Smooth muscle cell (in vitro differentiated cells): ENCODE data around the gene FAM200A. TPM values are rescaled to one million over a fixed set of nuclear protein-coding genes. Genes with fewer than 3 reads are reported as not detected.

ENCODE experiments used
- DNase-seq: peaks from one replicate; lab custom pipeline; 2025; ENCODE audit not compliant: unreplicated experiment; lab: John Stamatoyannopoulos, UW
- H2AFZ ChIP-seq: fragments of 200-600 bp; sonication (generic); 2 replicates; pipeline ENCODE4 v1.6.0; 2016; ENCODE audit warnings: antibody characterized with exemption, low read depth, mild to moderate bottlenecking
- H3F3A ChIP-seq: fragments of 200-600 bp; sonication (generic); 2 replicates; pipeline ENCODE4 v1.6.0; 2017; ENCODE audit warnings: antibody characterized with exemption, low read depth
- H3K27ac ChIP-seq: fragments of 200-600 bp; sonication (generic); 2 replicates; pipeline ENCODE4 v1.5.1; 2016; ENCODE audit warnings: low read depth, mild to moderate bottlenecking
- H3K27me3 ChIP-seq: fragments of 200-600 bp; sonication (generic); 2 replicates; pipeline ENCODE4 v1.6.1; 2016; ENCODE audit warnings: low read depth, mild to moderate bottlenecking
- H3K36me3 ChIP-seq: fragments of 200-600 bp; sonication (generic); 2 replicates; pipeline ENCODE4 v1.5.1; 2016; ENCODE audit warnings: low read depth
- H3K4me1 ChIP-seq: fragments of 200-600 bp; sonication (generic); 2 replicates; pipeline ENCODE4 v1.5.1; 2016; ENCODE audit warnings: low read depth
- H3K4me2 ChIP-seq: fragments of 200-600 bp; sonication (generic); 2 replicates; pipeline ENCODE4 v1.6.0; 2016; ENCODE audit warnings: mild to moderate bottlenecking
- H3K4me3 ChIP-seq: fragments of 200-600 bp; sonication (generic); 2 replicates; pipeline ENCODE4 v1.5.1; 2016; ENCODE audit warnings: mild to moderate bottlenecking
- H3K79me2 ChIP-seq: fragments of 200-600 bp; sonication (generic); 2 replicates; pipeline ENCODE4 v1.6.0; 2016; ENCODE audit warnings: low read depth, mild to moderate bottlenecking
- H3K9ac ChIP-seq: fragments of 200-600 bp; sonication (generic); 2 replicates; pipeline ENCODE4 v1.6.0; 2016; ENCODE audit warnings: low read depth
- H3K9me3 ChIP-seq: fragments of 200-600 bp; sonication (generic); replicated peaks from 2 replicates; pipeline ENCODE4 v1.5.1; 2016; ENCODE audit warnings: low read depth
- H4K20me1 ChIP-seq: fragments of 200-600 bp; sonication (generic); 2 replicates; pipeline ENCODE4 v1.6.0; 2016; ENCODE audit warnings: low read depth
- CTCF ChIP-seq: fragments of 200-600 bp; sonication (generic); IDR thresholded peaks from 2 replicates; pipeline ENCODE4 v1.5.1; 2017; ENCODE audit warnings: borderline replicate concordance, mild to moderate bottlenecking, antibody characterized with exemption; ENCODE audit not compliant: insufficient read depth, poor library complexity, severe bottlenecking
- WGBS: methylation state at CpG from one replicate; pipeline ENCODE4 v1.1.7; 2016; ENCODE audit warnings: low lambda C conversion rate; 5-methylcytosine and 5-hydroxymethylcytosine counted together
- polyA plus RNA-seq: library from polyadenylated mRNA; unstranded; fragments of >200 nt; fragmentation: Nextera tagmentation; extraction: Ambion mirVana; gene quantifications from 2 replicates; pipeline ENCODE4 v1.2.1, GENCODE V29; 2016
- total RNA-seq: library from RNA; depleted of rRNA; stranded (reverse); fragments of >200 nt; gene quantifications from 2 replicates; pipeline ENCODE4 v1.2.3, GENCODE V29; 2014

Gene FAM200A
- total and polyA plus RNA-seq, 2 experiments from 2014 or later: 8.1 to 10.0 TPM

DNA sequence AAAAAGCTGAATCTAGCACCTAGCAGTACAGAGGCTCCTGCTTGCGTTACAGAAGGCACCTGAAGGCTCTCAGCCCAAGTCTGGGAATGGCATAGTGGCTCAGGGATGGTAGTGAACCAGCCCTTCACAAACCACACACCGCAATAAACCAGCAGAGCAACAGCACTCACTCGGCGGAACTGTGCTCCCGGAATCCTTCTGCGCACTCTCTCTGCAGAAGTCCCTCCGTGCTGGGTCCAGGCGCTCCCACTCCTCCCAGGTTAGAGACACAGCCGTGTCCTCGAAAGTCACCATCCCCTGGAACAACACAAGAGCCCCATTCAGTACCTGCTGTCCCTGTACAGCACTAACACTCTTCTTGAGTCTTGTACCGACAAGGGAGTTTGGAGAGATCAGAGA lies 53.4 kb downstream of the FAM200A start:
- peak overlapping the region; percentile 95 for H3K4me3 ChIP-seq
- H3K27ac ChIP-seq: peak overlapping the region; percentile 84
- peaks cover 9% of the 10 kb centered on the region for H3K9me3 ChIP-seq
- no peaks in the 10 kb centered on the region for H3K4me1 ChIP-seq
- H3F3A ChIP-seq: no peaks in the 10 kb centered on the region
- no peak overlapping the region for H2AFZ ChIP-seq
- H3K36me3 ChIP-seq: peaks cover 21% of the 10 kb centered on the region
- peak overlapping the region; percentile 98 for H3K4me2 ChIP-seq
- H3K27me3 ChIP-seq: no peaks in the 10 kb centered on the region
- no peak for DNase-seq
- peaks cover 16% of the 10 kb centered on the region for H4K20me1 ChIP-seq
- H3K79me2 ChIP-seq: peaks cover 62% of the 10 kb centered on the region
- TF ChIP-seq CTCF: no peak
- 66% methylated on average over 11 of the region's 11 CpGs for WGBS
- peak overlapping the region; percentile 84 for H3K9ac ChIP-seq

DNA sequence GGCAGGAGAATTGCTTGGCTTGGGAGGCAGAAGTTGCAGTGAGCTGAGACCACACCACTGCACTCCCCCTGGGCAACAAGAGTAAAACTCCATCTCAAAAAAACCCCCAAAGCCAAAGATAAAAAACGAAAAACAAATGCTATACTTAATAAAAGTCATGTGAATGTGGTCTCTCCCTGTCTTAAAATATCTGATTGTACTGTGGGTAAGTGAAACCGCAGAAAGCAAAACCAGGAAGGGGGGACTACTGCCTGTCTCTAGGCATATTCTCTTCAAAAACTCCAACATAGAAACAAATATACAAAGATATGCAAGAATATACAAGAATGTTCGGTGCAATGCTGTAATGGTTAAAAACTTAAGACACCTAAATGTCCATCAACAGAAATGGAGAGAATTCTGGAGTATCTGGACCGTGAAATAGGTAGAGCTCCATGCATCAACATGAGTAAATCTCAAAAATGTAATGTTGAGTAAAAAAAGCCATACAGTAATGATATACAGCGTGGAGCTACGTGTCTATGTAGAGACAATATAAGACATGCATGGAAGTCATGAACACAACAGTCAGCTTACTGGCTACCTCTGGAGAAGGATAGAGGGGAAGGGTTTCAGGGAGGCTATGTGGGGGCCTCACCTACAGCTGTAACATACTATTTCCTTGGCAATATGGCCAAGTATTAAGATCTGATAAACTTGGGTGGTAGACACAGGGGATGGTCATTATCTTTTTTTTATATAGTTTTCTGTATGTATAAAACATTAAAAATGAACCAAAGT lies 54.0 kb downstream of the FAM200A start:
- Histone ChIP-seq H3K9ac (peak overlapping the region; percentile 84), H3K36me3 (peaks cover 27% of the 10 kb centered on the region), H2AFZ (no peak overlapping the region), H3K27ac (no peak overlapping the region), H3K4me2 (peak overlapping the region; percentile 98), H3F3A (no peaks in the 10 kb centered on the region), H3K4me1 (no peaks in the 10 kb centered on the region), H3K79me2 (peaks cover 62% of the 10 kb centered on the region), H3K4me3 (peak overlapping the region; percentile 95), H3K9me3 (peaks cover 12% of the 10 kb centered on the region), H4K20me1 (peaks cover 16% of the 10 kb centered on the region), H3K27me3 (no peaks in the 10 kb centered on the region)
- 89% methylated on average over 6 of the region's 6 CpGs for WGBS
- no peak for DNase-seq
- TF ChIP-seq CTCF: no peak

Other genes with a start within 250 kb of the FAM200A start
- 80.8 and 85.0 TPM in 2 replicates for gene ARPC1A, start 226.2 kb downstream of the FAM200A start, total RNA-seq
- gene ARPC1A, start 226.2 kb downstream of the FAM200A start, polyA plus RNA-seq: 109 and 113 TPM in 2 replicates
- 105 and 167 TPM in 2 replicates for gene ARPC1B, start 177.4 kb downstream of the FAM200A start, total RNA-seq
- 204 and 225 TPM in 2 replicates for gene ARPC1B, start 177.4 kb downstream of the FAM200A start, polyA plus RNA-seq
- gene PDAP1, start 143.5 kb downstream of the FAM200A start, total RNA-seq: 57.5 and 89.4 TPM in 2 replicates
- gene PDAP1, start 143.5 kb downstream of the FAM200A start, polyA plus RNA-seq: 77.3 and 82.1 TPM in 2 replicates
- 97.2 and 133 TPM in 2 replicates for gene BUD31, start 143.1 kb downstream of the FAM200A start, total RNA-seq
- gene BUD31, start 143.1 kb downstream of the FAM200A start, polyA plus RNA-seq: 222 and 249 TPM in 2 replicates
- gene PTCD1, start 113.3 kb downstream of the FAM200A start, total RNA-seq: 2.7 and 10.8 TPM in 2 replicates
- gene PTCD1, start 113.3 kb downstream of the FAM200A start, polyA plus RNA-seq: 4.5 and 6.6 TPM in 2 replicates
- 23.6 and 27.1 TPM in 2 replicates for gene CPSF4, start 113.2 kb downstream of the FAM200A start, total RNA-seq
- 30.3 and 37.0 TPM in 2 replicates for gene CPSF4, start 113.2 kb downstream of the FAM200A start, polyA plus RNA-seq
- gene ATP5MF, start 85.9 kb downstream of the FAM200A start, total RNA-seq: 1,182 and 2,081 TPM in 2 replicates
- 698 and 730 TPM in 2 replicates for gene ATP5MF, start 85.9 kb downstream of the FAM200A start, polyA plus RNA-seq
- gene ZNF789, start 79.2 kb downstream of the FAM200A start, total RNA-seq: 1.6 and 2.5 TPM in 2 replicates
- gene ZNF789, start 79.2 kb downstream of the FAM200A start, polyA plus RNA-seq: 2.2 and 4.0 TPM in 2 replicates
- gene ZNF394, start 51.8 kb downstream of the FAM200A start, total RNA-seq: 14.6 and 27.7 TPM in 2 replicates
- 13.2 and 21.2 TPM in 2 replicates for gene ZNF394, start 51.8 kb downstream of the FAM200A start, polyA plus RNA-seq
- 16.5 and 20.2 TPM in 2 replicates for gene ZKSCAN5, start 47.5 kb downstream of the FAM200A start, total RNA-seq
- 7.6 and 8.4 TPM in 2 replicates for gene ZKSCAN5, start 47.5 kb downstream of the FAM200A start, polyA plus RNA-seq
- 55.5 and 67.2 TPM in 2 replicates for gene ZNF655, start 6.5 kb upstream of the FAM200A start, total RNA-seq
- 21.6 and 33.4 TPM in 2 replicates for gene ZNF655, start 6.5 kb upstream of the FAM200A start, polyA plus RNA-seq
- 3.3 and 4.7 TPM in 2 replicates for gene TMEM225B, start 46.2 kb upstream of the FAM200A start, total RNA-seq
- 3.6 and 5.4 TPM in 2 replicates for gene TMEM225B, start 46.2 kb upstream of the FAM200A start, polyA plus RNA-seq
- gene ZSCAN25, start 64.8 kb upstream of the FAM200A start, total RNA-seq: 8.0 and 11.5 TPM in 2 replicates
- 6.2 and 10.0 TPM in 2 replicates for gene ZSCAN25, start 64.8 kb upstream of the FAM200A start, polyA plus RNA-seq
- not detected in 2 replicates for gene CYP3A5, start 127.9 kb upstream of the FAM200A start, total RNA-seq
- gene CYP3A5, start 127.9 kb upstream of the FAM200A start, polyA plus RNA-seq: 0.19 and 0.57 TPM in 2 replicates
- gene CYP3A7, start 183.1 kb upstream of the FAM200A start, total RNA-seq: 0.99 TPM in 1 of 2 replicates, not detected in the other
- 0.18 TPM in 2 replicates for gene CYP3A7, start 183.1 kb upstream of the FAM200A start, polyA plus RNA-seq
- not detected in 2 replicates for gene CYP3A4, start 232.1 kb upstream of the FAM200A start, total RNA-seq
- gene CYP3A4, start 232.1 kb upstream of the FAM200A start, polyA plus RNA-seq: not detected in 2 replicates